HepG2 (cell line): ENCODE results near the gene ABCA2. TPM values are rescaled to one million over a fixed set of nuclear protein-coding genes. Genes with fewer than 3 reads are reported as not detected.

Experiments
- GATA4 ChIP-seq: sonication (generic); IDR thresholded peaks from 2 replicates; pipeline ENCODE4 v1.6.1; 2016; ENCODE audit warnings: antibody characterized with exemption, low read depth, borderline replicate concordance
- MIXL1 ChIP-seq: IDR thresholded peaks from 2 replicates; pipeline ENCODE4 v1.6.1; 2016
- NFATC3 ChIP-seq: sonication (generic); formaldehyde crosslinking; IDR thresholded peaks from 2 replicates; pipeline ENCODE4 v1.5.1; 2020; ENCODE audit warnings: mild to moderate bottlenecking, missing genetic modification reagents
- PPARG ChIP-seq: conservative IDR thresholded peaks from 2 replicates; pipeline ENCODE4 v1.6.1; 2016; ENCODE audit warnings: missing biosample characterization, missing genetic modification reagents
- RFX1 ChIP-seq: fragments of 450-650 bp; IDR thresholded peaks from 2 replicates; pipeline ENCODE4 v1.6.1; 2017
- RXRA ChIP-seq: sonication (generic); formaldehyde crosslinking; IDR thresholded peaks from 2 replicates; pipeline ENCODE4 v1.5.1; 2020; ENCODE audit warnings: missing genetic modification reagents
- SP2 ChIP-seq: sonication (generic); formaldehyde crosslinking; IDR thresholded peaks from 2 replicates; pipeline ENCODE4 v1.5.1; 2020; ENCODE audit warnings: mild to moderate bottlenecking, missing genetic modification reagents
- SUZ12 ChIP-seq: fragments of 150-350 bp; IDR thresholded peaks from 2 replicates; pipeline ENCODE4 v1.6.1; 2014; ENCODE audit warnings: low read depth, low read length
- XBP1 ChIP-seq: sonication (generic); formaldehyde crosslinking; IDR thresholded peaks from 2 replicates; pipeline ENCODE4 v1.5.0; 2020; ENCODE audit warnings: missing genetic modification reagents
- ZC3H4 ChIP-seq: sonication (generic); formaldehyde crosslinking; IDR thresholded peaks from 2 replicates; pipeline ENCODE4 v1.4.0; 2020; ENCODE audit warnings: missing genetic modification reagents, borderline replicate concordance
- ZNF143 ChIP-seq: sonication (generic); formaldehyde crosslinking; IDR thresholded peaks from 2 replicates; pipeline ENCODE4 v1.4.0; 2020; ENCODE audit warnings: missing genetic modification reagents
- ZNF180 ChIP-seq: sonication (generic); formaldehyde crosslinking; IDR thresholded peaks from 2 replicates; pipeline ENCODE4 v1.4.0; 2020; ENCODE audit warnings: low read depth, missing genetic modification reagents, borderline replicate concordance
- ZNF234 ChIP-seq: sonication (generic); formaldehyde crosslinking; conservative IDR thresholded peaks from 2 replicates; pipeline ENCODE4 v1.5.1; 2020; ENCODE audit warnings: mild to moderate bottlenecking, missing genetic modification reagents
- ZNF34 ChIP-seq: sonication (generic); formaldehyde crosslinking; IDR thresholded peaks from 2 replicates; pipeline ENCODE4 v1.4.0; 2020; ENCODE audit warnings: mild to moderate bottlenecking, missing genetic modification reagents, borderline replicate concordance
- ZNF564 ChIP-seq: sonication (generic); formaldehyde crosslinking; IDR thresholded peaks from 2 replicates; pipeline ENCODE4 v1.8.1; 2023; ENCODE audit warnings: mild to moderate bottlenecking, missing genetic modification reagents
- ZNF616 ChIP-seq: sonication (generic); formaldehyde crosslinking; IDR thresholded peaks from 2 replicates; pipeline ENCODE4 v1.5.0; 2020; ENCODE audit warnings: low read depth, mild to moderate bottlenecking, missing genetic modification reagents
- ZNF780A ChIP-seq: sonication (generic); formaldehyde crosslinking; IDR thresholded peaks from 2 replicates; pipeline ENCODE4 v1.8.0; 2022; ENCODE audit warnings: mild to moderate bottlenecking, missing genetic modification reagents, moderate library complexity
- ZNF782 ChIP-seq: sonication (generic); formaldehyde crosslinking; IDR thresholded peaks from 2 replicates; pipeline ENCODE4 v1.4.0; 2020; ENCODE audit warnings: missing genetic modification reagents, mild to moderate bottlenecking, borderline replicate concordance
- polyA plus RNA-seq, 8 experiments: library from polyadenylated mRNA; depleted of rRNA in 3 of 8; stranded (reverse) in 7 of 8; unstranded in 1 of 8; fragments of >200 nt; fragmentation: Illumina TruSeq in 4 of 8; extraction: Trizol in 4 of 8; gene quantifications; 2 replicates each; pipeline versions ENCODE4 v1.2.1 to v1.2.3, GENCODE V29; 2011 to 2016; ENCODE audit warnings: low read depth in 4 of 8, missing spikeins in 1 of 8, mixed read lengths in 1 of 8; ENCODE audit not compliant: insufficient read depth in 1 of 8
- total RNA-seq, 5 experiments: library from RNA; depleted of rRNA; stranded (reverse); fragments of >200 nt; fragmentation: Illumina TruSeq; extraction: Trizol; gene quantifications; 2 replicates each; pipeline ENCODE4 v1.2.3, GENCODE V29; 2016; ENCODE audit warnings: low read depth in 1 of 5
- TF ChIP-seq, protein P1 (sequence below): sonication (generic); formaldehyde crosslinking; IDR thresholded peaks from 2 replicates; pipeline ENCODE4 v1.4.0; 2020; ENCODE audit warnings: missing genetic modification reagents
- TF ChIP-seq, protein P2 (sequence below): sonication (generic); formaldehyde crosslinking; IDR thresholded peaks from 2 replicates; pipeline ENCODE4 v1.4.0; 2020; ENCODE audit warnings: missing genetic modification reagents
- TF ChIP-seq, protein P3 (sequence below): sonication (generic); formaldehyde crosslinking; IDR thresholded peaks from 2 replicates; pipeline ENCODE4 v1.4.0; 2020; ENCODE audit warnings: missing genetic modification reagents

Gene ABCA2
- total and polyA plus RNA-seq, 2 of the 13 experiments (the other 11 are each of a cell fraction or from before 2014, with no cell fraction given): 2.9 to 19.2 TPM

DNA sequence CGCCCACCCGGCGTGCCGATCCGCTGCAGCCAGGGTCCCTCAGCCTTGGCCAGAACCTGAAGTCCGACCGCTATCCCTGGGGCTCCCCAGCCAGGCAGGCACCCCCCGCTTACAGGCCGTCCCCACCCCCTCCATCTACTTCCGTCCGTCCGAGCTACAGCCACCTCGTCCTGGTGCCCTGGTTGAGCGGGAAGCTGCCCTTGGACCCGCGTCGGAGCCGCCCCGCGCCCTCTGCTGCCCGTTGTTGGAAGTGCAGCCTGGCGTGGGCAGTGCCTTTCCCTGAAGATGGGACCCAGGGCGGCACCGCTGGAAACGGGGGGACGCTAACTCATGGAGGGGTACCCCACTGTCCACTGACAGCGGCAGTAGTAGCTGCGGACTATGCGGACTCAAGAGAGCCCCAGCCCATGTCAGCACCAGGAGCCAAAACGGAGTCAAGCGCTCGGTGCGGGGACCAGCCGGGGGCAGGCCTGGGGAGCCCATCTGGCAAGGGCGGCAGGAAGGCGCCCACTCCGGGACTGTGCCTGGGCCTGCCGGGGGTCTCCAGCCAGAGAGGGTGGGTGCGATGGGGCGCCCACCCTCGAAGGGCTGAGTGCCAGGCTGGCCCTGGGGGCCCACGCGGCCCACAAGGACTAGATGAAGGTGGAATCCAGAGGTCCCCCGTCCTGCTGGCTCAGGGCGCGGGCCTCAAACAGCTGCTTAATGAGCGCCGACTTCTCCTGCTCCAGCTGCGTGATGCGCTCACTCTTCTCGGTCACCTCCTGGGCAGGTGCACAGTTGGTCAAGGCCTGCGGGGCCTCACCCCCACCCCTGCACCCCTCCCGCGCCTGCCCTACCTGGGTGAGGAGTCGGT lies 36.2 kb upstream of the ABCA2 start (continued):
- TF ChIP-seq, protein P1, sequence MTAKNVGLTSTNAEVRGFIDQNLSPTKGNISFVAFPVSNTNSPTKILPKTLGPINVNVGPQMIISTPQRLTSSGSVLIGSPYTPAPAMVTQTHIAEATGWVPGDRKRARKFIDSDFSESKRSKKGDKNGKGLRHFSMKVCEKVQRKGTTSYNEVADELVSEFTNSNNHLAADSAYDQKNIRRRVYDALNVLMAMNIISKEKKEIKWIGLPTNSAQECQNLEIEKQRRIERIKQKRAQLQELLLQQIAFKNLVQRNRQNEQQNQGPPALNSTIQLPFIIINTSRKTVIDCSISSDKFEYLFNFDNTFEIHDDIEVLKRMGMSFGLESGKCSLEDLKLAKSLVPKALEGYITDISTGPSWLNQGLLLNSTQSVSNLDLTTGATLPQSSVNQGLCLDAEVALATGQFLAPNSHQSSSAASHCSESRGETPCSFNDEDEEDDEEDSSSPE (CRISPR knock-in tag): peak; percentile 74
- TF ChIP-seq ZNF616 (CRISPR knock-in tag) (no peak), XBP1 (no peak), ZNF143 (CRISPR knock-in tag) (no peak), ZNF180 (CRISPR knock-in tag) (no peak), RFX1 (no peak), RXRA (CRISPR knock-in tag) (no peak), SUZ12 (no peak), GATA4 (no peak), ZNF780A (no peak), NFATC3 (CRISPR knock-in tag) (no peak), ZNF782 (no peak), ZNF564 (CRISPR knock-in tag) (no peak), SP2 (CRISPR knock-in tag) (no peak), ZNF234 (CRISPR knock-in tag) (0 out of 2 replicates have a peak, but pooled peaks have one; percentile 53), PPARG (CRISPR knock-in tag) (no peak), ZNF34 (CRISPR knock-in tag) (no peak), ZC3H4 (no peak), MIXL1 (CRISPR knock-in tag) (0 out of 2 replicates have a peak, but pooled peaks have one; percentile 27)
- TF ChIP-seq, protein P2, sequence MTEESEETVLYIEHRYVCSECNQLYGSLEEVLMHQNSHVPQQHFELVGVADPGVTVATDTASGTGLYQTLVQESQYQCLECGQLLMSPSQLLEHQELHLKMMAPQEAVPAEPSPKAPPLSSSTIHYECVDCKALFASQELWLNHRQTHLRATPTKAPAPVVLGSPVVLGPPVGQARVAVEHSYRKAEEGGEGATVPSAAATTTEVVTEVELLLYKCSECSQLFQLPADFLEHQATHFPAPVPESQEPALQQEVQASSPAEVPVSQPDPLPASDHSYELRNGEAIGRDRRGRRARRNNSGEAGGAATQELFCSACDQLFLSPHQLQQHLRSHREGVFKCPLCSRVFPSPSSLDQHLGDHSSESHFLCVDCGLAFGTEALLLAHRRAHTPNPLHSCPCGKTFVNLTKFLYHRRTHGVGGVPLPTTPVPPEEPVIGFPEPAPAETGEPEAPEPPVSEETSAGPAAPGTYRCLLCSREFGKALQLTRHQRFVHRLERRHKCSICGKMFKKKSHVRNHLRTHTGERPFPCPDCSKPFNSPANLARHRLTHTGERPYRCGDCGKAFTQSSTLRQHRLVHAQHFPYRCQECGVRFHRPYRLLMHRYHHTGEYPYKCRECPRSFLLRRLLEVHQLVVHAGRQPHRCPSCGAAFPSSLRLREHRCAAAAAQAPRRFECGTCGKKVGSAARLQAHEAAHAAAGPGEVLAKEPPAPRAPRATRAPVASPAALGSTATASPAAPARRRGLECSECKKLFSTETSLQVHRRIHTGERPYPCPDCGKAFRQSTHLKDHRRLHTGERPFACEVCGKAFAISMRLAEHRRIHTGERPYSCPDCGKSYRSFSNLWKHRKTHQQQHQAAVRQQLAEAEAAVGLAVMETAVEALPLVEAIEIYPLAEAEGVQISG: peak; percentile 52
- TF ChIP-seq, protein P3, sequence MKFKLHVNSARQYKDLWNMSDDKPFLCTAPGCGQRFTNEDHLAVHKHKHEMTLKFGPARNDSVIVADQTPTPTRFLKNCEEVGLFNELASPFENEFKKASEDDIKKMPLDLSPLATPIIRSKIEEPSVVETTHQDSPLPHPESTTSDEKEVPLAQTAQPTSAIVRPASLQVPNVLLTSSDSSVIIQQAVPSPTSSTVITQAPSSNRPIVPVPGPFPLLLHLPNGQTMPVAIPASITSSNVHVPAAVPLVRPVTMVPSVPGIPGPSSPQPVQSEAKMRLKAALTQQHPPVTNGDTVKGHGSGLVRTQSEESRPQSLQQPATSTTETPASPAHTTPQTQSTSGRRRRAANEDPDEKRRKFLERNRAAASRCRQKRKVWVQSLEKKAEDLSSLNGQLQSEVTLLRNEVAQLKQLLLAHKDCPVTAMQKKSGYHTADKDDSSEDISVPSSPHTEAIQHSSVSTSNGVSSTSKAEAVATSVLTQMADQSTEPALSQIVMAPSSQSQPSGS (CRISPR knock-in tag): 0 out of 2 replicates have a peak, but pooled peaks have one; percentile 24
